ENCODE measurements around the gene LSR. TPM values are rescaled to one million over a fixed set of nuclear protein-coding genes. Genes with fewer than 3 reads are reported as not detected.
"Not testable (repeated sequence)": the region's sequence is repeated elsewhere in the genome, so short reads cannot be mapped to it uniquely, and the experiment has no call there.

The LSR gene
- polyA plus RNA-seq, 3 donors from 2014 or later: 5.3 to 14.2 (median 11.8) TPM

DNA sequence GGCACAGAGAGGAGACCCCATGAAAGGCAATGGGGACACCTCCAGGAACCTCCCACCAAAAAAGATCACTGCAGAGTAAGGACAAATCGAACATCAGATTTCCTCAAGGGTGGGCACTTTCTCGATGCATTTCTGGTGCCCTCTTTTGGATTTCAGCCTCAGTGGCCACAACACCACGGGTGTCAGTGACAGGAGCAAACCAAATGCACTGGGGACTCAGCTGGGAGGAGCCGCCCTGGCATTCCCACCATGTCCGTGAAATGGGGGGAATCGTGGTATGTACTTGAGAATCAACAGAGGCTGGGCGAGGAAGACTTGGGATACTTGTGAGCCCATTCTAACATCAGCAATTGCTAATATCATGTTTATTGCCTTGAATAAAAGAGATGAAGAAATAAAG lies 36.6 kb upstream of the LSR start:
- H3K27ac Mint-ChIP-seq: peak overlapping the region; percentile 97 to 100 (median 99)
- peaks cover 16 to 28% (median 22%) of the 10 kb centered on the region in 3 donors for H3K27me3 Mint-ChIP-seq (ENCODE audit: low read depth in 3 of 3)
- H3K36me3 Mint-ChIP-seq: no peaks in the 10 kb centered on the region
- peaks cover 79 to 90% of the 10 kb centered on the region in 2 donors for H3K4me1 Mint-ChIP-seq
- no peak for DNase-seq
- peak overlapping the region; percentile 75 to 89 (median 85) for H3K4me3 Mint-ChIP-seq
- peaks cover 0 to 4% (median 0%) of the 10 kb centered on the region in 6 donors for H3K9me3 Mint-ChIP-seq

DNA sequence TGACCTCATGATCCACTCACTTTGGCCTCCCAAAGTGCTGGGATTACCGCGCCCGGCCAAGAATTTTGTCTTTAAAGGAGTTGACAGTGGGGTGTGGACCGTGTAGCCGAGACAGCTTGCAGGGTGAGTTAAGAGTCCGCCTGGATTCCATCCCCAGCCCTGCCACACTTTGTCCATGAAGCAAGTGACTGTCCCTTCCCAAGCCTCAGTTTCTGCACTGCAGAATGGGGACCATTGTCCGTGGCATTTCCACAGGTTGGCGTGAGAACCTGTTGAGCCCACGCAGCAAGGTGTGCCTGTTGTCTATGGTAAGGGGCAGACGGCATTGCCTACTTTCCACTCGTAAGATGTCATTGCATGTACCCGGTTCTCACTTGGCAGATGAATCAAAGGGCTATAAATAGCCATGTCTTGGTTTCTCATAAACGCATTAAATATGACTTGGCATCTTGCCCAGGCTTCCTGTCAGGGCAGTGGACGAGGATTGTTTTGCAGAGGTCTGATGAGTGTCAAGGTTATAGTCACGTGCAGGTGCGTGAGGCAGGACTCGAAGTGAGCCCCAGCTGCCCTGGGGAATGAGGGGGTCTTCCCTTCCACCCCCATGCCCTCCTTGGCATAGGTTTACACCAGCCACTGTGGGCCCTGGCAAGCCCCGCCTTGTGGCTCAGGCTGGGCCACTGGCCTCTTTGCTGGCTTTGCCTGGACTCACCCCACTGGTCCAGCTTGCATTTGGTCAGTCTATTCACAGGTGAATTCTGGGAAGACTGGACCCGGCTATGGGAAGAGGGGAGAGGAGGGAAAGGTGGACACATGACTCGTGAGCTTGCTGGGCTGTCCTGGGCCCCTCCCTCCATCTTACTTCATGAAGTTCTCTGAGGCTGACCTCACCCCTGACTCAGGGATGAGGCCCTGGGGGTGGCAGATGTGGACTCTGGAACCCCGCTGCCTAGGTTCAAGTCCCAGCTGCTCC lies 34.9 kb upstream of the LSR start:
- Mint-ChIP-seq H3K27ac (peak overlapping the region; percentile 97 to 100 (median 99)), H3K27me3 (ENCODE audit: low read depth in 3 of 3) (peaks cover 16 to 28% (median 22%) of the 10 kb centered on the region in 3 donors), H3K9me3 (no peaks in the 10 kb centered on the region), H3K36me3 (no peaks in the 10 kb centered on the region), H3K4me1 (peaks cover 65 to 76% of the 10 kb centered on the region in 2 donors), H3K4me3 (peak overlapping the region; percentile 68 to 86 (median 76))
- peak; percentile 93 to 95 (median 94) for DNase-seq

DNA sequence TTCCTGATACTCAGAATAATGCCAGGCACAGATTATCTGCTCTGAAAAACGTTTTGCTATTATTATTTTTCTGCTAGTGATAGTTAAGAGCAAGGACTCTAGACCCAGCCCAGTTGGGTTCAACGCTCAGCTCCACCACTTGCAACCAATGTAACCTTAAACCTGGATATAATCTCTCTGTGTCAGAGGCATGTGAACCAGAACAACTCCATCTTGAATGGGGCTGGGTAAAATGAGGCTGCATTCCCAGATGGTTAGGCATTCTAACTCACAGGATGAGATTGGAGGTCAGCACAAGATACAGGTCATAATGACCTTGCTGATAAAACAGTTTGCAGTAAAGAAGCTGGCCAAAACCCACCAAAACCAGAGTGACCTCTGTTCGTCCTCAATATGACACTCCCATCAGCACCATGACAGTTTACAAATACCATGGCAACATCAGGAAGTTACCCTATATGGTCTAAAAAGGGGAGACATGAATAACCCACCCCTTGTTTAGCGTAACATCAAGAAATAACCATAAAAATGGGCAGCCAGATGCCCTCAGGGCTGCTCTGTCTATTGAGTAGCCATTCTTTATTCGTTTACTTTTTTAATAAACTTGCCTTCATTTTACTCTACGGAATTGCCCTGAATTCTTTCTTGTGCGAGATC lies 33.9 kb upstream of the LSR start:
- H3K4me3 Mint-ChIP-seq: peak overlapping the region in 2 of 5 donors; percentile 36 to 84
- H3K36me3 Mint-ChIP-seq: no peaks in the 10 kb centered on the region
- peak overlapping the region; percentile 97 to 100 (median 99) for H3K27ac Mint-ChIP-seq
- no peaks in the 10 kb centered on the region for H3K9me3 Mint-ChIP-seq
- H3K27me3 Mint-ChIP-seq (ENCODE audit: low read depth in 3 of 3): peaks cover 18 to 28% (median 24%) of the 10 kb centered on the region in 3 donors
- no peak for DNase-seq
- peaks cover 57 to 67% of the 10 kb centered on the region in 2 donors for H3K4me1 Mint-ChIP-seq

DNA sequence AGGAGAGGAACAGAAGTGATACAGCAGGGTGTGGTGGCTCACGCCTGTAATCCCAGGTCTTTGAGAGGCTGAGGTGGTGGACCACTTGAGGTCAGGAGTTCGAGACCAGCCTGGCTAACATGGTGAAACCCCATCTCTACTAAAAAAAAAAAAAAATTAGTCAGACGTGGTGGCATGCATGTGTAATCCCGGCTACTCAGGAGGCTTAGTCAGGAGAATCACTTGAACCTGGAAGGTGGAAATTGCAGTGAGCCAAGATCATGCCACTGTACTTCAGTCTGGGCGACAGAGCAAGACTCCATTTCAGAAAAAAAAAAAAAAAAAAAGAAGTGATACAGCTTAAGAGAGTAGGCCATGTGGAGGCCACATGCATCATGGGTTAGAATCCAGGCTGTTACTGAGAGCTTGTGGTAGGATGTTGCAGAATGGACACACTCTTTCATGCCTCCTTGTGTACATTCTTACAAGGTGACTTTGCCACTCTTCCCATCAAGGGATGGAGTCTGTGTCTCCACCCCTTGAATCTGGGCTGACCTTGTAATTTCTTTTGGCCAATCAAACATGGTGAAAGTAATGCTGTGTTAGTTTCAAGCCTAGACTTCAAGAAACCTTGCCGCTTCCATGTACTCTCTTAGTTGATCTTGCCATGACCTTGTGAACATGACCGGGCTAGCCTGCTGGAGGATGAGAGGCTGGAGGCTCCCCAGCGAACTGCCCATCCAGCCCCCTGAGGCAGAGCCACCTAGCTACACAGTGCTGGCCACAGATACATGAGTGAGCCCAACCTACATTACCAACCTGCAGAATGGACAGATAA lies 32.6 kb upstream of the LSR start:
- Mint-ChIP-seq H3K27ac (peak overlapping the region; percentile 36 to 100 (median 99)), H3K27me3 (ENCODE audit: low read depth in 3 of 3) (peaks cover 13 to 23% (median 18%) of the 10 kb centered on the region in 3 donors), H3K4me3 (no peak overlapping the region), H3K4me1 (peaks cover 48 to 55% of the 10 kb centered on the region in 2 donors), H3K36me3 (no peaks in the 10 kb centered on the region), H3K9me3 (no peaks in the 10 kb centered on the region)
- no peak for DNase-seq

DNA sequence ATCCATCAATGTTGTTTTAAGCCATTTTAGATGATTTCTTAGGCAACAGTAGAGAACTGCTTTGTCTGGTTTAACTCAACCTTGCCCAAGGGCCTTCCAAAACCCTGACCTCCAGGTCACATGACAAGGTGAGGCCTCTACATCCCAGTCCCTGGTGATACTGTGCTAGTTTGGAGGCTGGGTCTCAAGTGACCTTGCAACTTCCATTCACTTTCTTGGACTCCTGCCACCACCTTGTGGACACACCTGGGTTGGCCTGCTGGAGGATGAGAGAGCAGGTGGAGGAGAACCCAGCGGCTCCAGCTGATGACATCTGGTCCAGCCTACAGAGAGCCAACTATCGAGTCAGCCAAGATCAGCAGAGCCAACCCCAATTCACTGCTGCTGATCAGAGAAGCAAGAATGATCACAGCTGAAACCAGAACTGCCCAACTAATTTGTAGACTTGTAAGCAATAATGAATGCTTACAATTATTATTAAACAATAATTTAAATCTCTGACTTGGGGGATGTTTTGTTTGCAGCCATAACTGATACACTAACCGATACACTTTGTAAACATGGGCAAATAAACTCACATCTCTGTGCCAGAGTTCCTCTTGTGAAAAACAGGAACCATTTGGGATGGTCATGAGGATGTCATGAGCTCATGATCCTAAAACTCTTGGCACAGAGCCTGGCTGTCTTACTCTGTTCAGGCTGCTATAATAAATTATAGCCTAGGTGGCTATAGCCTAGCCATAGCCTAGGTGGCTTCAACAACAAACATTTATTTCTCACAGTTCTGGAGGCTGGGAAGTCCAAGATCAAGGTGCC lies 31.8 kb upstream of the LSR start:
- Mint-ChIP-seq H3K4me1 (peaks cover 41 to 47% of the 10 kb centered on the region in 2 donors), H3K36me3 (no peaks in the 10 kb centered on the region), H3K27me3 (ENCODE audit: low read depth in 3 of 3) (peaks cover 7 to 15% (median 15%) of the 10 kb centered on the region in 3 donors), H3K4me3 (no peak overlapping the region), H3K27ac (peak overlapping the region in 5 of 6 donors; percentile 70 to 100 (median 97)), H3K9me3 (no peaks in the 10 kb centered on the region)
- DNase-seq: peak; percentile 49 to 54 (median 51)

DNA sequence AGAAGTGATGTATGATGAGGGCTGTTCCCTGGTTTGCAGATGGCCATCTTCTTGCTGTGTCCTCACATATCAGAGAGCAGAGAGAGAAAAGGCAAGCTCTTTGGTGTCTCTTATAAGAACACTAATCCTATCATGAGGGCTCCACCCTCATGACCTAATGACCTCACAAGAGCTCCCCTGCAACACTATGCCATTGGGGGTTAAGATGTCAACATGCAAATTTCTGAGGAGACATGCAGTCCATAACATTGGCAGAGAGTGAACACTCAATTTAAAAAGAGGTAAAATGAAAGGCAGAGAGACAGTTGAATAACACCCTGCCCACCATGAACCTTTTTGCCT lies 31.2 kb upstream of the LSR start:
- H3K4me1 Mint-ChIP-seq: peaks cover 35 to 41% of the 10 kb centered on the region in 2 donors
- no peak for DNase-seq
- H3K27ac Mint-ChIP-seq: peak overlapping the region in 2 of 6 donors; percentile 53 to 99
- peaks cover 2 to 11% (median 10%) of the 10 kb centered on the region in 3 donors for H3K27me3 Mint-ChIP-seq (ENCODE audit: low read depth in 3 of 3)
- H3K36me3 Mint-ChIP-seq: no peaks in the 10 kb centered on the region
- no peak overlapping the region for H3K4me3 Mint-ChIP-seq
- H3K9me3 Mint-ChIP-seq: no peaks in the 10 kb centered on the region

DNA sequence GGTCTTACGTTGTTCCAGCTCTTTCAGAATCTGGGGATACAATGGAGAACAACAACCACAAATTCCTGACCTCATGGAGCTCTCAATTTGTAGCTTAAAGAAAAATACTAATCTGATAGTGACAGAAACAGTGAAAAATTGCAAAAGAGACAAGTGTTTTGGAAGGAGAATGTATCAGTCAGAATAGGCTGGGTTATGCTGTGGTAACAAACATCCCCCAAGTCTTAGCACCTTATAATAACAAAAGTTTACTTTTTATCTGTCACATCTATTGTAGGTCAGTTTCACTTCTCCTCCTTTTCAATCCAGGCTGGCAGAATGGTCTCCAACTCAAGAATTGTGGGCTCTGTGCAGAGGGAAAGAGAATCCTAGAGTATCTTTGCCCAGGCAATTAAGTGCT lies 29.8 kb upstream of the LSR start:
- H3K4me3 Mint-ChIP-seq: no peak overlapping the region
- H3K27ac Mint-ChIP-seq: peak overlapping the region in 1 of 6 donors; percentile 59
- peaks cover 2 to 8% (median 2%) of the 10 kb centered on the region in 3 donors for H3K27me3 Mint-ChIP-seq (ENCODE audit: low read depth in 3 of 3)

DNA sequence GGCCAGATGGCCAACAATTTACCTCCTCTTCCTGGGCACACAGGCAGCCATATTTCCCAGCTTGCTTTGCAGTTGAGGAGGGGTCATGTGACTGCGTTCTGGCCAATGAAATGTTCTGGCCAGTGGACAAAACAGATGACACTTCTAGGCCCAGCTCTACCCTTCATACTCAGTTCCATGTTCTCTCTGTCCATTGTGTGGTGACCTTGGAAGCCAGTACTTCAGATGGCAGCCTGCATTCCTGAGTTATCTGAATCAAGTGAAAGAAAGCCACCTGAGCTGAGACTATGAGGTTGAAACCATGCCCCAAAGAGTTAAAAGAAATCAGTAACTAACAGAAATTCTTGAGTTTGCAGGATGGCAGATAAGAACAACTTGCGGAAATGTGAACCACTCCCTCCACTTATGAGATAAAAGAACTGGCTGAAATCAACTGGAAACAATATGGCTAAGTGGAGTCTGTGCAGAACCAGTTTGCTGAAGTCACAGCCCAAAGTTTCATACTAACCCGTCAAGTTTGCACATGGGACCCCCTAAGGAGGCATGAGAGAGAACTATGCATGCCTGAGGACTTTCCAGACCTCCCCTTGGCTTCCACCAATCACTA lies 28.4 kb upstream of the LSR start:
- H3K36me3 Mint-ChIP-seq: no peaks in the 10 kb centered on the region
- peaks cover 12 to 13% of the 10 kb centered on the region in 2 donors for H3K4me1 Mint-ChIP-seq
- DNase-seq: no peak
- H3K27ac Mint-ChIP-seq: peak overlapping the region in 2 of 6 donors; percentile 36 to 55
- peaks cover 2 to 8% (median 3%) of the 10 kb centered on the region in 3 donors for H3K27me3 Mint-ChIP-seq (ENCODE audit: low read depth in 3 of 3)
- no peaks in the 10 kb centered on the region for H3K9me3 Mint-ChIP-seq
- no peak overlapping the region for H3K4me3 Mint-ChIP-seq

More for the DNA sequence above, 29.8 kb upstream of the LSR start:
- H3K9me3 Mint-ChIP-seq: no peaks in the 10 kb centered on the region
- peaks cover 24 to 28% of the 10 kb centered on the region in 2 donors for H3K4me1 Mint-ChIP-seq
- no peaks in the 10 kb centered on the region for H3K36me3 Mint-ChIP-seq
- DNase-seq: no peak

DNA sequence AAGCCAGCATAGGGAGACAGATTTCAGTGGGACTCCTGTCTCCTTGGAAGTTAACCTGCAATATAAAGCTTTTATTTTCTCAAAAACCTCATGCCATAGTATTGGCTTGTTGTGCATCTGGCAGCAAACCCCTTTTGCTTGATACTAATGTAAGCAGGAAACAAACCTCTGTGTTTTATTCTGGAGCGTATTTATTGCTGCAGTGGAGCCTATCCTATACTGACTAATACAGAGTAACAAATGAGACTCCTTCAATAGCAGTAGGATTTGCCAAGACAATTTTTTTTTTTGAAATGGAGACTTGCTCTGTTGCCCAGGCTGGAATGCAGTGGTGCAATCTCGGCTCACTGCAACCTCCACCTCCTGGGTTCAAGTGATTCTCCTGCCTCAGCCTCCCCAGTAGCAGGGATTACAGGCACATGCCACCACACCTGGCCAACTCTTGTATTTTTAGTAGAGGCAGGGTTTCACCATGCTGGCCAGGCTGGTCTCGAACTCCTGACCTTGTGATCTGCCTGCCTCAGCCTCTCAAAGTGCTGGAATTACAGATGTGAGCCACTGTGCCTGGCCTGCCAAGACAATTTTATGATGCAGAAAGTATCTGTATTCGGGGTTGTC lies 27.7 kb upstream of the LSR start:
- not testable (repeated sequence) for H3K4me1 Mint-ChIP-seq; H3K36me3 Mint-ChIP-seq; H3K9me3 Mint-ChIP-seq; DNase-seq; H3K27me3 Mint-ChIP-seq (ENCODE audit: low read depth in 3 of 3); H3K4me3 Mint-ChIP-seq
- H3K27ac Mint-ChIP-seq: peak overlapping the region in 2 of 6 donors; percentile 36 to 55

DNA sequence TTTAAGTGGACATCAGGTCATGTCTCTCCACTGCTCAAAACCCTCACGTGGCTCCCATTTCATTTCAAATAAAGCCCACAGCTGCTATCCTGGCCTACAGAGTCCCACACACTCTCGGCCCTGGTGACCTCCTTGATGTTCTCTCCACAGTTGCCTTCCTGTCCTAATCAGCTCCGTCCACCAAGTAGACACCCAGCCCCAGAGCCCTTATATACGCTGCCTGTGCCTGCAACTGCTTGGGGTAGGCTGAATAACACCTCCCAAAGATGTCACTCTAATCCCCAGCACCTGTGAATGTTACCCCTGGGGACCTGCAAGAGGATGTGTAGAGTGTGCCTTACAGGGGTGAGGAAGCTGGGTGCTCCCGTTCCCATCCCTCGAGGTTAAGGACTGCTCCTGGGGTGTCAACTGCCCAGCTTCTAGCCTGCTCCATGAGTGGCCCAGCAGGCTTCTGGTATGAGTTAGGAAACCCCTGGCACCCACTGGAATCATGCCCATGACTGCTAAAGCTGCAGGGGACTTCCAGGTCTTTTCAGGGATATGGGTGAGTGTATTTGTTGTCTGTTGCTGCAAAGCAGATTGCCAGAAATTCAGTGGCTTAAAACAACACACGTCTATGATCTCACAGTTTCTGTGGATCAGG lies 26.3 kb upstream of the LSR start:
- peaks cover 0 to 2% of the 10 kb centered on the region in 2 donors for H3K4me1 Mint-ChIP-seq
- no peaks in the 10 kb centered on the region for H3K9me3 Mint-ChIP-seq
- DNase-seq: no peak
- H3K27me3 Mint-ChIP-seq (ENCODE audit: low read depth in 3 of 3): peaks cover 0 to 8% (median 4%) of the 10 kb centered on the region in 3 donors
- H3K27ac Mint-ChIP-seq: peak overlapping the region in 4 of 6 donors; percentile 11 to 85 (median 48)
- H3K36me3 Mint-ChIP-seq: peaks cover 0 to 3% (median 0%) of the 10 kb centered on the region in 3 donors
- no peak overlapping the region for H3K4me3 Mint-ChIP-seq

DNA sequence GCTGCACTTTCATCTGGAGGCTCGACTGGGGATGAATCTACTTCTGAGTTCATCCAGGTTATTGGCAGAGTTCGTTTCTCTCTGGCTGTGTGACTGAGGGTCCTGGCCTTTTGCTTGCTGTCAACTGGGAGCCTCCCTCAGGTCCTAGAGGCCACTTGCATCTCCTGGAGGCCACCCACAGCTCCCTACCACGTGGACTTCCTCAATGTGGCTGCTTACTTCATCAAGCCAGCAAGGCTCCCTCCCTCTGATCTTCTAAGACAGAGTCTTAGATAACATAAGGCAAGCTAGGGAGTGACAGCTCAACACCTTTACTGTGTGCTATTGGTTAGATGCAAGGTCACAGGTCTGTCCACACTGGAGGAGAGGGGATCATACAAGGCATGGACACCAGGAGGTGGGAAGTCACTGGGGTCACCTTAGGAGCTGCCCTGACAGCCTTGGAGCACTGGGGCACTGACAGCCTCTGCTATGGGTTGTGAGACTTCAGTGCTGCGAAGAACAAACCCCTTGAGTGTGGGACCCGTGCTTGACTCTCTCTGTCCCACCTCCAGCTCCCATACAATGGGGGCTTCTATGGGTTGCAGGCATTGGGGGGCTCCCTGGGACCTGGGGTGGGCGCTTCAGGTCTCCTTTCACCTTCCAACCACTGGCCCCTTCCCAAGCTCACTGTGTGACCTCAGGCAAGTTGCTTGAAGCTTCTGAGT lies 25.6 kb upstream of the LSR start:
- H3K36me3 Mint-ChIP-seq: peaks cover 0 to 3% (median 0%) of the 10 kb centered on the region in 3 donors
- H3K27ac Mint-ChIP-seq: peak overlapping the region in 3 of 6 donors; percentile 5 to 85 (median 42)
- H3K4me1 Mint-ChIP-seq: peaks cover 0 to 2% of the 10 kb centered on the region in 2 donors
- H3K9me3 Mint-ChIP-seq: no peaks in the 10 kb centered on the region
- no peak for DNase-seq
- peaks cover 0 to 8% (median 4%) of the 10 kb centered on the region in 3 donors for H3K27me3 Mint-ChIP-seq (ENCODE audit: low read depth in 3 of 3)
- no peak overlapping the region for H3K4me3 Mint-ChIP-seq
